Thymus (tissue), 11 donors: ENCODE results near the gene RBP3. TPM values are rescaled to one million over a fixed set of nuclear protein-coding genes. Genes with fewer than 3 reads are reported as not detected.

Experiments
- DNase-seq, 9 donors: peaks; one replicate each; pipeline ENCODE4 v3.0.0-alpha.2; 2013; ENCODE audit warnings: low spot score in 9 of 9, low read depth in 6 of 9, missing footprints in 1 of 9
- H3K27ac ChIP-seq, 2 donors: one replicate each; pipeline ENCODE4 v1.5.1; 2013; ENCODE audit warnings: control low read depth in 1 of 2, low read depth in 1 of 2, low read length in 1 of 2, mild to moderate bottlenecking in 1 of 2, moderate library complexity in 1 of 2
- H3K27me3 ChIP-seq, 2 donors: one replicate each; pipeline ENCODE4 v1.5.1; 2013; ENCODE audit warnings: low read length in 1 of 2; ENCODE audit not compliant: control insufficient read depth in 2 of 2, insufficient read depth in 1 of 2
- H3K36me3 ChIP-seq, 2 donors: one replicate each; pipeline ENCODE4 v1.5.1; 2013; ENCODE audit warnings: low read length in 1 of 2, mild to moderate bottlenecking in 1 of 2, moderate library complexity in 1 of 2; ENCODE audit not compliant: control insufficient read depth in 2 of 2, insufficient read depth in 2 of 2
- H3K4me1 ChIP-seq, 2 donors: one replicate each; pipeline ENCODE4 v1.5.1; 2013; ENCODE audit warnings: low read length in 2 of 2; ENCODE audit not compliant: control insufficient read depth in 2 of 2, insufficient read depth in 2 of 2
- H3K4me3 ChIP-seq, 2 donors: one replicate each; pipeline ENCODE4 v1.5.1; 2013; ENCODE audit warnings: low read length in 2 of 2, control low read depth in 1 of 2, mild to moderate bottlenecking in 1 of 2
- H3K9me3 ChIP-seq, 2 donors: one replicate each; pipeline ENCODE4 v1.5.1; 2013; ENCODE audit warnings: low read length in 1 of 2, mild to moderate bottlenecking in 1 of 2; ENCODE audit not compliant: control insufficient read depth in 2 of 2, insufficient read depth in 1 of 2
- WGBS: extraction: QIAGEN DNeasy Blood & Tissue Kit; methylation state at CpG from one replicate; pipeline ENCODE4 v1.1.7; 2013; 5-methylcytosine and 5-hydroxymethylcytosine counted together
- polyA plus RNA-seq: library from polyadenylated mRNA; stranded (reverse); fragments of 200-250 nt; gene quantifications from one replicate; pipeline ENCODE4 v1.2.3, GENCODE V29; 2013
- total RNA-seq: library from RNA; stranded (reverse); fragments of 120-200 nt; gene quantifications from one replicate; pipeline ENCODE4 v1.2.4, GENCODE V29; 2013
- donor health status: healthy.

The RBP3 gene
- total and polyA plus RNA-seq, 2 donors = 0.05 TPM

DNA sequence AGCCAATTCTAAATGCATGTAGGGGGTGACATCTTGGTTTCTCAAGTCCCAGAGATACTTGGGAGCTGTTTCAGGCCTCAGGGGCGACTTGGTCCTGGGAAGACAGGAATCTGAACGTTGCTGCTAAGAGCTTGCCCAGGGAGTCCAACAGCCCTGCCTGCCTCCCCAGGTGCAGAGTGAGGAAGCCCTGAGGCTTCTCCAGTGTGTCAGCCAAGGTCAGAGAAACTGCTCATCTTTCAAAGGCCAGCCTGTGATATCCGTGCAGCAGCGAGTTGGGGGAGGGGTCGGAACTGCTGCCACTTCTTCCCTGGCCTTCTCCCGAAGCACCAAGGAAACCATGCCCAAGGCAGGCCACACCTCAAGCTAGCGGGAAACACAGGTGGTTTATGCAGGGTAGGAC, 16.2 kb upstream of the RBP3 start:
- no peak overlapping the region for H3K4me3 ChIP-seq
- WGBS = 91% methylated on average over 7 of the region's 7 CpGs
- H3K36me3 ChIP-seq = no peaks in the 10 kb centered on the region
- H3K9me3 ChIP-seq = no peaks in the 10 kb centered on the region
- no peaks in the 10 kb centered on the region for H3K4me1 ChIP-seq
- no peak for DNase-seq
- no peak overlapping the region for H3K27ac ChIP-seq
- H3K27me3 ChIP-seq = peaks cover 0 to 6% of the 10 kb centered on the region in 2 donors

DNA sequence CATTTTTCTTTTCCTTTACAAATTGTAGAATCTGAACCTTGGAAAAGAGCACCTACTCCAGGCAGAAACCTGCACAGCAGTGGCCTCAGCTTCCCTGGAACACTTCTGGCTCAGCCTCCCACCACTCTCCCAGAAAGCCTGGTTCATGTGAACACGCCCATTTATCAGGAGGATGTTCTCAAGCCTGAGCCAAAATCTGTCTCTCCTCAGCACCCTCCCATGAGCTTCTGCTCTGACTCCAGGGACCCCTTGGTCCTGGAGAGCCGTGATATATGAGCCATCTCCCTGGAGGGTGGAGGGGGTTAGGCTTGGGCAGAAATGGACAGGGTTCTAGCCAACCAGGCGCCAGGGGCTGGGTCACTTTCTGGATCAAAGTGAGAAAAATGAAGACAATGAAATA, 15.8 kb upstream of the RBP3 start:
- no peak for DNase-seq
- Histone ChIP-seq H3K4me1 (no peaks in the 10 kb centered on the region), H3K9me3 (no peaks in the 10 kb centered on the region), H3K27me3 (peaks cover 0 to 6% of the 10 kb centered on the region in 2 donors), H3K27ac (no peak overlapping the region), H3K36me3 (no peaks in the 10 kb centered on the region), H3K4me3 (no peak overlapping the region)
- WGBS = 94% methylated on average over 3 of the region's 3 CpGs

DNA sequence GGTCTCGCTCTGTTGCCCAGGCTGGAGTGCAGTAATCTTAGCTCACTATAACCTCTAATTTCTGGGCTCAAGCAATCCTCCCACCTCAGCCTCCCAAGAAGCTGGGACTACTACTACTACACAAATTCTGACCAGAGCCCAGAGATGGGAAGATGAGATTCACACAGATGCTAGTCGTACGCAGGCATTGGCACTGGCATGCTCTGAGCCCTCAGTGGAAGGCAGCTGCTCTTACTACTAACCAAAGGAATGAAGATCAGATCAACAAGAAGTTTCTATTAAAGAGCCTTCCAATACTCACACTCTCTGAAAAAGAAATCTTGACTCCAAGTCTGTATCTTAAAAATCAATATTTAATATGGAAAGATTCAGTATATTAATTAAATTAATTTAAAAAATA, 15.2 kb upstream of the RBP3 start:
- no peaks in the 10 kb centered on the region for H3K9me3 ChIP-seq
- WGBS = 93% methylated on average over 3 of the region's 3 CpGs
- no peaks in the 10 kb centered on the region for H3K4me1 ChIP-seq
- H3K4me3 ChIP-seq = no peak overlapping the region
- H3K36me3 ChIP-seq = no peaks in the 10 kb centered on the region
- DNase-seq = no peak
- peaks cover 0 to 6% of the 10 kb centered on the region in 2 donors for H3K27me3 ChIP-seq
- H3K27ac ChIP-seq = no peak overlapping the region

DNA sequence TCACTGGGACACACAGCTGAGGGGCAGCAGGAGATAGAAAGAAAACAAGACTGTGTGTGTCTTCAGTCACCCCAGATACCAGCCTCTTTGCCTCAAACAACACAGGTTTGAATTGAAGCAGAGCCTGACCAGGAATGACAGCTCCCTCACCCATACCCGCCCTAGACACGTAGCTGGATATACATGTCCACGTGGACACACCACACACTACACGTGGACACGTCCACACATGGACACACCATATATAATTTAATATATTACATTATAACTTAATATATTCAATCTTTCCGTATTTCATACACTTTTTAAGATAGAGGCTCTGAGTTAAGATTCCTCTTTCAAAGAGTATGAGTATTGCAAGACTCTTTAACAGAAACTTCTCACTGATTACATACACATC, 14.6 kb upstream of the RBP3 start:
- Histone ChIP-seq H3K4me1 (no peaks in the 10 kb centered on the region), H3K4me3 (no peak overlapping the region), H3K9me3 (no peaks in the 10 kb centered on the region), H3K36me3 (no peaks in the 10 kb centered on the region), H3K27ac (no peak overlapping the region), H3K27me3 (peaks cover 0 to 6% of the 10 kb centered on the region in 2 donors)
- DNase-seq = no peak
- WGBS = 96% methylated on average over 6 of the region's 6 CpGs

- DNase-seq = no peak
- no peak overlapping the region for H3K4me3 ChIP-seq
Observed at GRCh38 chr10:47334466-47335295, 13.5 kb upstream of the RBP3 start.

GRCh38 chr10:47335906-47336305, 12.3 kb upstream of the RBP3 start:
- 92% methylated on average over 5 of the region's 5 CpGs for WGBS
- peaks cover 0 to 21% of the 10 kb centered on the region in 2 donors for H3K27me3 ChIP-seq
- no peak overlapping the region for H3K4me3 ChIP-seq
- no peaks in the 10 kb centered on the region for H3K9me3 ChIP-seq
- H3K4me1 ChIP-seq = no peaks in the 10 kb centered on the region
- no peak overlapping the region for H3K27ac ChIP-seq
- no peaks in the 10 kb centered on the region for H3K36me3 ChIP-seq
- no peak for DNase-seq

More at GRCh38 chr10:47334466-47335295, 13.5 kb upstream of the RBP3 start:
- H3K4me1 ChIP-seq = no peaks in the 10 kb centered on the region
- H3K9me3 ChIP-seq = no peaks in the 10 kb centered on the region
- no peak overlapping the region for H3K27ac ChIP-seq
- peaks cover 0 to 13% of the 10 kb centered on the region in 2 donors for H3K27me3 ChIP-seq
- H3K36me3 ChIP-seq = no peaks in the 10 kb centered on the region
- WGBS = 94% methylated on average over 8 of the region's 8 CpGs

DNA sequence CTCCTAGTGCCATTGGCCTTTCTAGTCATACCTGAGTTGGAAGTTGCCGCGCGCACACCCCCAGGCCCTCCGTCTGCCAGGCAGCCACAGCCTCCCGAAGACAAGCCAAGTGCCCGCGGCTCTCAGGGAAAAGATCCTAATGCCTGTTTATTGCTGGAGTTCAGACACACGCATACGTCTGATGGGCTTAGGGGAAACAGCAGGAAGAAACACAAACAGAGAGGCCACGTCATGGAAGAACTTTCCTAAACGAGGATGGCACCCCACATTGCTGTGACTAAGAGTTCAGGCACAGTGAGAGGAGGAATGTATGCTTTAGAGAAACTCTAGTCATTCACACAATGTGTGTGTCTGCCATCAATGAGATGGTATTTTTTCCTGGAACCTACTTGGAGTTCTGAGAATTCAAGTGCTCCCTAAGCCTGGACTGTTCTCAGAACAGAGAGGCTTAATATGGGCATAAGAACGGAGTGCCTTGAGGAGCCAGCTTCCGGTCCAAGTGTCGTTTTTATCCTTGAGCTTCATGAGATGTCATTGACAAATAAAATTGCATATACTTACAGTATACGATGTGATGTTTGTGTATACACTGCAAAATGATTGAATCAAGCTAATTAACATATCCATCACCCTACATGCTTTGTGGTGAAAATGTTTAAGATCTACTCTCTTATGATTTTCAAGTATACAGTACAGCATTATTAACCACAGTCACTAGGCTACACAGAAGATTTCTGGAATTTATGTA, 11.6 kb upstream of the RBP3 start:
- 94% methylated on average over 15 of the region's 15 CpGs for WGBS
- Histone ChIP-seq H3K4me3 (no peak overlapping the region), H3K4me1 (no peaks in the 10 kb centered on the region), H3K36me3 (no peaks in the 10 kb centered on the region), H3K9me3 (no peaks in the 10 kb centered on the region), H3K27me3 (peaks cover 0 to 21% of the 10 kb centered on the region in 2 donors), H3K27ac (no peak overlapping the region)
- no peak for DNase-seq

- Histone ChIP-seq H3K9me3 (no peaks in the 10 kb centered on the region), H3K4me1 (no peaks in the 10 kb centered on the region), H3K4me3 (no peak overlapping the region), H3K27me3 (peaks cover 0 to 21% of the 10 kb centered on the region in 2 donors), H3K27ac (no peak overlapping the region), H3K36me3 (no peaks in the 10 kb centered on the region)
- DNase-seq = no peak
- WGBS = 95% methylated on average over 4 of the region's 4 CpGs
Observed at GRCh38 chr10:47337310-47337709, 10.9 kb upstream of the RBP3 start.

GRCh38 chr10:47339186-47339735, 8.9 kb upstream of the RBP3 start:
- no peaks in the 10 kb centered on the region for H3K4me1 ChIP-seq
- H3K27ac ChIP-seq = no peak overlapping the region
- WGBS = 97% methylated on average over 8 of the region's 8 CpGs
- DNase-seq = no peak
- no peak overlapping the region for H3K4me3 ChIP-seq
- H3K9me3 ChIP-seq = no peaks in the 10 kb centered on the region
- H3K27me3 ChIP-seq = peaks cover 0 to 21% of the 10 kb centered on the region in 2 donors
- H3K36me3 ChIP-seq = no peaks in the 10 kb centered on the region
